ENCODE data around the gene PXYLP1. TPM values are rescaled to one million over a fixed set of nuclear protein-coding genes. Genes with fewer than 3 reads are reported as not detected.
A peak's percentile ranks its signal among the peaks of the same experiment; 100 is the strongest.

PXYLP1 gene
- total RNA-seq, 2 donors from 2014 or later = 37.7 to 53.6 TPM

DNA sequence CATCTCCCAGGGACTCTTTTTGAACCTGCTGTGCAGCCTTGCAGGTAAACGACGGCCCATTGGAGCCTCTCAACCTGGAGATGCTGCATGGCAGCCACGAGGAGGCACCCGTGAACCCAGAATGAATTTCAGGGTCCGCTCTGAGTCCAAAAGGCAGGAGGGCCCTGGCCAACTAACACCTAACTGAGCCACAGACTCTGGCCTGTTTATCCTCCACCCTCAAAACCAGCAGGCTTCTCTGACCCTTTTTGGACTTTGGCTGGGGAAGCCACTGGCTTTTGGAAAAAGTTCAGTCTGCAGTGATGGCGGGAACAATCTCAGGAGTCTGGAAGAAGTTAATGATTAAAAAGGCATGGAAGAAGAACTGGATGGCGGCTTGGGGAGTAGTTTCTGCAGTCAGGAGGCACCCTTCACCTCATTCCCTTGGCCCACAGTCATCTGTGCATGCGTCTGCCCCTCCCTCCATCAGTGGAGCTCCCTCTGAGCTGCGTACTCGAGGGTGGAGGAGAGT, 4.1 kb downstream of the PXYLP1 start:
- 92 to 93% methylated on average over 6 to 10 of the region's 10 CpGs for WGBS, 2 experiments (ENCODE audit: insufficient coverage in 1 of 2, insufficient read length in 1 of 2)
- H3K36me3 ChIP-seq (ENCODE audit: control insufficient read depth, insufficient read depth, low read length) = peaks cover 26% of the 10 kb centered on the region
- Mint-ChIP-seq H3K4me3 (no peak overlapping the region), H3K36me3 (ENCODE audit: low read depth) (peaks cover 18% of the 10 kb centered on the region), H3K27ac (no peak overlapping the region), H3K9me3 (no peaks in the 10 kb centered on the region), H3K4me1 (peaks cover 55% of the 10 kb centered on the region), H3K27me3 (ENCODE audit: insufficient read depth) (peaks cover 4% of the 10 kb centered on the region)
- H3K9ac ChIP-seq (ENCODE audit: extremely low read depth, low read length, poor library complexity, severe bottlenecking) = no peak overlapping the region
- no peaks in the 10 kb centered on the region for H3K9me3 ChIP-seq (ENCODE audit: control insufficient read depth, low read length)
- TF ChIP-seq, protein P1, sequence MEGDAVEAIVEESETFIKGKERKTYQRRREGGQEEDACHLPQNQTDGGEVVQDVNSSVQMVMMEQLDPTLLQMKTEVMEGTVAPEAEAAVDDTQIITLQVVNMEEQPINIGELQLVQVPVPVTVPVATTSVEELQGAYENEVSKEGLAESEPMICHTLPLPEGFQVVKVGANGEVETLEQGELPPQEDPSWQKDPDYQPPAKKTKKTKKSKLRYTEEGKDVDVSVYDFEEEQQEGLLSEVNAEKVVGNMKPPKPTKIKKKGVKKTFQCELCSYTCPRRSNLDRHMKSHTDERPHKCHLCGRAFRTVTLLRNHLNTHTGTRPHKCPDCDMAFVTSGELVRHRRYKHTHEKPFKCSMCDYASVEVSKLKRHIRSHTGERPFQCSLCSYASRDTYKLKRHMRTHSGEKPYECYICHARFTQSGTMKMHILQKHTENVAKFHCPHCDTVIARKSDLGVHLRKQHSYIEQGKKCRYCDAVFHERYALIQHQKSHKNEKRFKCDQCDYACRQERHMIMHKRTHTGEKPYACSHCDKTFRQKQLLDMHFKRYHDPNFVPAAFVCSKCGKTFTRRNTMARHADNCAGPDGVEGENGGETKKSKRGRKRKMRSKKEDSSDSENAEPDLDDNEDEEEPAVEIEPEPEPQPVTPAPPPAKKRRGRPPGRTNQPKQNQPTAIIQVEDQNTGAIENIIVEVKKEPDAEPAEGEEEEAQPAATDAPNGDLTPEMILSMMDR (conservative IDR thresholded peaks at IDR 0.05) = peak; percentile 48
- no peak overlapping the region for H3K4me3 ChIP-seq (ENCODE audit: low read length)
- no peak for DNase-seq
- H3K27ac ChIP-seq (ENCODE audit: low read depth, low read length) = no peak overlapping the region
- no peaks in the 10 kb centered on the region for H3K27me3 ChIP-seq (ENCODE audit: control insufficient read depth, insufficient read depth, low read length, poor library complexity, severe bottlenecking)
- H3K4me1 ChIP-seq (ENCODE audit: control insufficient read depth, insufficient read depth, low read length) = peaks cover 36% of the 10 kb centered on the region

DNA sequence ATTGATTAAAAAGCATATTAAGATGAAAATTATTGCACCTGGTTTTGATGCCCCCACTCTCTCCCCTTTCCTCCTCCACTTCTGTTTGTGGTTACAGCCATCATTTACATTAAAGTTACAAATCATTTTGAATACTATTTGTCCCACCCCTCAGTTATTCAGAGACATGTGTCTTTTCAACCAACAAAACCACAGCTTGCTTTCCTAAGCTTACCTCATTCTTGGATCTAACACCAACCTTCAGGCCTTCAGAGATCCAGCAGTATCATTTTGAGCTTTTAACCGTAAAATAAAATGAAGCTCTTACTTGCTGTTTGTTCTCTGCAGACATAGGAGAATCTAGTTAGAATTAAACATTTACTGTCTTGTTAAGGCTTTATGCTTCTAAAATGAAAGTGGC, 4.7 kb downstream of the PXYLP1 start:
- Histone ChIP-seq H3K36me3 (ENCODE audit: control insufficient read depth, insufficient read depth, low read length) (peaks cover 26% of the 10 kb centered on the region), H3K4me3 (ENCODE audit: low read length) (no peak overlapping the region), H3K27ac (ENCODE audit: low read depth, low read length) (no peak overlapping the region), H3K9me3 (ENCODE audit: control insufficient read depth, low read length) (no peaks in the 10 kb centered on the region), H3K27me3 (ENCODE audit: control insufficient read depth, insufficient read depth, low read length, poor library complexity, severe bottlenecking) (no peaks in the 10 kb centered on the region), H3K4me1 (ENCODE audit: control insufficient read depth, insufficient read depth, low read length) (peaks cover 33% of the 10 kb centered on the region), H3K9ac (ENCODE audit: extremely low read depth, low read length, poor library complexity, severe bottlenecking) (no peak overlapping the region)
- H3K4me3 Mint-ChIP-seq = no peak overlapping the region
- no peak overlapping the region for H3K27ac Mint-ChIP-seq
- WGBS, 2 experiments (ENCODE audit: insufficient coverage in 1 of 2, insufficient read length in 1 of 2) = 90 to 91% methylated on average over 1 of the region's 1 CpG
- TF ChIP-seq, protein P1 (conservative IDR thresholded peaks at IDR 0.05) = no peak
- H3K36me3 Mint-ChIP-seq (ENCODE audit: low read depth) = peaks cover 20% of the 10 kb centered on the region
- DNase-seq = no peak
- H3K4me1 Mint-ChIP-seq = peaks cover 54% of the 10 kb centered on the region
- H3K9me3 Mint-ChIP-seq = no peaks in the 10 kb centered on the region
- peaks cover 4% of the 10 kb centered on the region for H3K27me3 Mint-ChIP-seq (ENCODE audit: insufficient read depth)

DNA sequence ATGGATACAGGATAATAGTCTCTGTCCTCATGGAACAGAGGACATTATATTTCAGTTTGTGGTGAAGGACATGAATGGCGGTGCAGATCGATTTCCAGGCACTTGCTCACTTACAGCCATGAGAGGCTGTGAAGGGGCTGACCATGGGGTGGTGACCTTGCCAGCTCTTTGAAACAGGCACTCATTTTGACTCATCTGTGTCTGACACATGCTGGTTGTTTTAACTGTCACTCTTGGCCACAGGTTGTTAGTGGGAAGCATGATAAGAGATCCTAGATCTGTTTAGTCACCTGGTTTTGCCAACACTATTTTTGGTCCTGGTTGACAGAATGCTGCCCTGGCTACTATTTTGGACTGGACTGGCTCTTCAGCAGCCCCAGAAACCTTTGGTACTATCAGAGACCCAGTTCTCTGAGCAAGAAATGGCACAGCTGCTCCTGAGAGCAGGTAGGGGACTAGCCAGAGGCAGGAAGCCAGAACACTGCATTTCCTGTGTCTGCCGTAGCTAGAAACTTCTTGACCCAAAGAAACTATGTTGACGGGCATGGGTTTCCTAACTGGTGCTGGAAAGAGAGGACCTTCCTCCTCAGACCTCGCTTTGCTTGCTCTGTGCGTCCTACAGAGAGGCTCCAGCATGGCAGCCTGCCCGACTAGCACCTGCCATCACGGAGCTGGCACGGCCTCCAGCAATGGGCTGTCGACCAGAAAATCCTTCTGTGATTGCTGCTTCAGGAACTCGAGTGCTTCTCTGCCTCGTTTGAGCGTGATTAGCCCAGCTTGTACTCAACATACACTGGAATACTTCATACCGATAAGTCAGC, 6.3 kb downstream of the PXYLP1 start:
- Histone ChIP-seq H3K36me3 (ENCODE audit: control insufficient read depth, insufficient read depth, low read length) (peaks cover 32% of the 10 kb centered on the region), H3K4me3 (ENCODE audit: low read length) (no peak overlapping the region), H3K27ac (ENCODE audit: low read depth, low read length) (no peak overlapping the region), H3K4me1 (ENCODE audit: control insufficient read depth, insufficient read depth, low read length) (peaks cover 33% of the 10 kb centered on the region), H3K9me3 (ENCODE audit: control insufficient read depth, low read length) (no peaks in the 10 kb centered on the region), H3K9ac (ENCODE audit: extremely low read depth, low read length, poor library complexity, severe bottlenecking) (no peak overlapping the region), H3K27me3 (ENCODE audit: control insufficient read depth, insufficient read depth, low read length, poor library complexity, severe bottlenecking) (no peaks in the 10 kb centered on the region)
- Mint-ChIP-seq H3K4me1 (peaks cover 48% of the 10 kb centered on the region), H3K9me3 (no peaks in the 10 kb centered on the region), H3K4me3 (no peak overlapping the region), H3K27ac (no peak overlapping the region), H3K27me3 (ENCODE audit: insufficient read depth) (no peaks in the 10 kb centered on the region), H3K36me3 (ENCODE audit: low read depth) (peaks cover 30% of the 10 kb centered on the region)
- DNase-seq = no peak
- 91 to 95% methylated on average over 14 of the region's 14 CpGs for WGBS, 2 experiments (ENCODE audit: insufficient coverage in 1 of 2, insufficient read length in 1 of 2)
- TF ChIP-seq, protein P1 (conservative IDR thresholded peaks at IDR 0.05) = no peak

Data from endodermal cell (in vitro differentiated cells).